IMR-90 (cell line): ENCODE results near the gene SYT11. TPM values are rescaled to one million over a fixed set of nuclear protein-coding genes. Genes with fewer than 3 reads are reported as not detected.

ENCODE experiments used
- ATAC-seq: fragments of 200-7000 bp; cut with Tn5 transposase; 2 replicates; pipeline ENCODE4 v1.9.1; 2020; ENCODE audit warnings: low read depth, mild to moderate bottlenecking, moderate library complexity
- BruUV-seq: library from RNA; stranded (reverse); fragments of 400-500 nt; replicated peaks from 2 replicates; lab custom pipeline; 2021; lab: Mats Ljungman, UMichigan
- CTCF ChIA-PET: fragments of 300-600 bp; formaldehyde crosslinking; extraction: SDS; loops from one replicate; lab custom pipeline; 2021; ENCODE audit warnings: antibody characterized with exemption; lab: Yijun Ruan, JAX
- POLR2A ChIA-PET: fragments of 300-600 bp; sonication (Branson Sonifier 250); formaldehyde crosslinking; loops from one replicate; lab custom pipeline; 2022; ENCODE audit warnings: antibody characterized with exemption; ENCODE audit not compliant: unreplicated experiment; lab: Charles Lee
- DNase-seq: peaks from one replicate; pipeline ENCODE4 v3.0.0; 2013
- H2AFZ ChIP-seq: replicated peaks from 2 replicates; pipeline ENCODE3; 2013; ENCODE audit warnings: low read length, mild to moderate bottlenecking; ENCODE audit not compliant: poor library complexity
- H2AK5ac ChIP-seq: 2 replicates; pipeline ENCODE4 v1.6.1; 2013; ENCODE audit warnings: low read depth, low read length, inconsistent platforms
- H2AK9ac ChIP-seq: replicated peaks from 2 replicates; pipeline ENCODE3; 2013; ENCODE audit warnings: mild to moderate bottlenecking, low read depth, low read length, moderate library complexity; ENCODE audit not compliant: poor library complexity
- H2BK120ac ChIP-seq: 2 replicates; pipeline ENCODE4 v1.6.1; 2013; ENCODE audit warnings: low read depth, low read length, inconsistent platforms
- H2BK15ac ChIP-seq: 3 replicates; pipeline ENCODE4 v1.6.1; 2013; ENCODE audit warnings: low read depth, low read length, inconsistent platforms
- H2BK20ac ChIP-seq: 2 replicates; pipeline ENCODE4 v1.6.1; 2013; ENCODE audit warnings: low read depth, mild to moderate bottlenecking, inconsistent platforms, low read length, moderate library complexity
- H2BK5ac ChIP-seq: 2 replicates; pipeline ENCODE4 v1.6.1; 2013; ENCODE audit warnings: mild to moderate bottlenecking, low read depth, low read length, inconsistent platforms; ENCODE audit not compliant: poor library complexity, severe bottlenecking
- H3K14ac ChIP-seq: replicated peaks from 2 replicates; pipeline ENCODE4 v1.6.1; 2013; ENCODE audit warnings: low read depth, low read length, inconsistent platforms
- H3K18ac ChIP-seq: 2 replicates; pipeline ENCODE4 v1.6.1; 2013; ENCODE audit warnings: low read depth, low read length, control low read depth
- H3K23ac ChIP-seq: 2 replicates; pipeline ENCODE4 v1.6.1; 2013; ENCODE audit warnings: low read depth, low read length, inconsistent platforms
- H3K27ac ChIP-seq: 2 replicates; pipeline ENCODE4 v1.5.1; 2013; ENCODE audit warnings: mild to moderate bottlenecking, control low read depth, low read length; ENCODE audit not compliant: insufficient read depth
- H3K27me3 ChIP-seq: 2 replicates; pipeline ENCODE4 v1.6.1; 2013; ENCODE audit warnings: low read length; ENCODE audit not compliant: control insufficient read depth, insufficient read depth
- H3K36me3 ChIP-seq: 2 replicates; pipeline ENCODE4 v1.6.1; 2013; ENCODE audit warnings: low read length, mixed read lengths; ENCODE audit not compliant: control insufficient read depth, insufficient read depth
- H3K4ac ChIP-seq: 2 replicates; pipeline ENCODE4 v1.6.1; 2013; ENCODE audit warnings: low read depth, low read length, inconsistent platforms
- H3K4me1 ChIP-seq: 2 replicates; pipeline ENCODE4 v1.6.1; 2013; ENCODE audit warnings: low read length, mixed read lengths; ENCODE audit not compliant: control insufficient read depth, insufficient read depth
- H3K4me2 ChIP-seq: 2 replicates; pipeline ENCODE4 v1.6.1; 2013; ENCODE audit warnings: low read depth, mild to moderate bottlenecking, control low read depth, low read length, moderate library complexity
- H3K4me3 ChIP-seq: 2 replicates; pipeline ENCODE4 v1.5.1; 2013; ENCODE audit warnings: low read depth, mild to moderate bottlenecking, control low read depth, low read length, moderate library complexity; ENCODE audit not compliant: insufficient read depth
- H3K56ac ChIP-seq: 2 replicates; pipeline ENCODE4 v1.6.1; 2013; ENCODE audit warnings: low read length, inconsistent platforms; ENCODE audit not compliant: insufficient read depth; ENCODE audit errors: extremely low read depth
- H3K79me1 ChIP-seq, 2 experiments: 2 replicates each; pipeline ENCODE4 v1.6.1; 2013; ENCODE audit warnings: low read length in 2 of 2, inconsistent platforms in 1 of 2, low read depth in 1 of 2
- H3K9ac ChIP-seq: 2 replicates; pipeline ENCODE4 v1.6.1; 2013; ENCODE audit warnings: low read depth, low read length, control low read depth
- H3K9me1 ChIP-seq: 2 replicates; pipeline ENCODE4 v1.6.1; 2013; ENCODE audit warnings: low read length, inconsistent platforms; ENCODE audit not compliant: insufficient read depth
- H3K9me3 ChIP-seq: 2 replicates; pipeline ENCODE4 v1.6.1; 2013; ENCODE audit warnings: low read length; ENCODE audit not compliant: control insufficient read depth, insufficient read depth
- H4K20me1 ChIP-seq: 2 replicates; pipeline ENCODE4 v1.6.1; 2013; ENCODE audit warnings: low read length, inconsistent platforms; ENCODE audit not compliant: insufficient read depth
- H4K5ac ChIP-seq: 2 replicates; pipeline ENCODE4 v1.6.1; 2013; ENCODE audit warnings: mild to moderate bottlenecking, low read depth, low read length, control low read depth
- H4K8ac ChIP-seq, 2 experiments: 2 replicates each; pipeline ENCODE4 v1.6.1; 2013; ENCODE audit warnings: low read depth in 2 of 2, low read length in 2 of 2, control low read depth in 1 of 2, inconsistent platforms in 1 of 2
- H4K91ac ChIP-seq: 2 replicates; pipeline ENCODE4 v1.6.1; 2013; ENCODE audit warnings: low read depth, low read length, inconsistent platforms; ENCODE audit not compliant: insufficient read depth
- CEBPB ChIP-seq: IDR thresholded peaks from 2 replicates; pipeline ENCODE4 v1.6.1; 2012; ENCODE audit warnings: low read depth, low read length, improper control_type of control experiment
- ELK1 ChIP-seq: fragments of 150-350 bp; IDR thresholded peaks from 2 replicates; pipeline ENCODE4 v1.6.1; 2016; ENCODE audit warnings: low read depth, mild to moderate bottlenecking, low read length, moderate library complexity, borderline replicate concordance
- FOS ChIP-seq: fragments of 150-350 bp; IDR thresholded peaks from 2 replicates; pipeline ENCODE4 v1.6.1; 2016; ENCODE audit warnings: low read depth, low read length
- MAFK ChIP-seq: IDR thresholded peaks from 2 replicates; pipeline ENCODE4 v1.6.1; 2012; ENCODE audit warnings: low read depth, low read length, improper control_type of control experiment
- MAZ ChIP-seq: IDR thresholded peaks from 2 replicates; pipeline ENCODE4 v1.6.1; 2012; ENCODE audit warnings: low read depth, mild to moderate bottlenecking, low read length, improper control_type of control experiment, moderate library complexity, borderline replicate concordance
- MXI1 ChIP-seq: IDR thresholded peaks from 2 replicates; pipeline ENCODE4 v1.6.1; 2012; ENCODE audit warnings: low read depth, mild to moderate bottlenecking, low read length, moderate library complexity, borderline replicate concordance
- NFE2L2 ChIP-seq: fragments of 150-350 bp; IDR thresholded peaks from 2 replicates; pipeline ENCODE4 v1.6.1; 2016; ENCODE audit warnings: low read depth, mild to moderate bottlenecking, low read length
- POLR2A ChIP-seq: IDR thresholded peaks from 2 replicates; pipeline ENCODE4 v1.6.1; 2012; ENCODE audit warnings: mild to moderate bottlenecking, low read depth, low read length
- RAD21 ChIP-seq: IDR thresholded peaks from 2 replicates; pipeline ENCODE4 v1.6.1; 2012; ENCODE audit warnings: low read length, improper control_type of control experiment
- RCOR1 ChIP-seq: IDR thresholded peaks from 2 replicates; pipeline ENCODE4 v1.6.1; 2012; ENCODE audit warnings: mild to moderate bottlenecking, low read length, improper control_type of control experiment; ENCODE audit not compliant: insufficient replicate concordance
- RFX5 ChIP-seq: IDR thresholded peaks from 2 replicates; pipeline ENCODE4 v1.8.0; 2012; ENCODE audit warnings: low read depth, mild to moderate bottlenecking, low read length, moderate library complexity
- SMC3 ChIP-seq: fragments of 150-350 bp; IDR thresholded peaks from 2 replicates; pipeline ENCODE4 v1.6.1; 2016; ENCODE audit warnings: low read depth, mild to moderate bottlenecking, antibody characterized with exemption, low read length, moderate library complexity
- USF2 ChIP-seq: fragments of 150-350 bp; IDR thresholded peaks from 2 replicates; pipeline ENCODE4 v1.6.1; 2017; ENCODE audit warnings: mild to moderate bottlenecking, antibody characterized with exemption, low read length, low read depth
- WGBS, 2 experiments: methylation state at CpG; one replicate each; pipeline versions ENCODE4 v1.1.5 to v1.1.7; 2013; ENCODE audit warnings: missing lambda C conversion rate in 2 of 2; ENCODE audit not compliant: insufficient read length in 1 of 2; ENCODE audit errors: extremely low coverage in 2 of 2; 5-methylcytosine and 5-hydroxymethylcytosine counted together
- dilution Hi-C: fragments of 300-500 bp; cut with HindIII; formaldehyde crosslinking; loops from one replicate; pipeline ENCODE4 v1.14.3; 2018; ENCODE audit warnings: low sequenced_read_pairs; ENCODE audit not compliant: unreplicated experiment
- in situ Hi-C: fragments of 300-500 bp; cut with MboI; formaldehyde crosslinking; loops from 3 replicates; pipeline ENCODE4 v1.14.3; 2019; ENCODE audit warnings: low sequenced_read_pairs, inconsistent platforms, mixed read lengths
- intact Hi-C: fragments of 100-400 bp; cut with micrococcal nuclease; formaldehyde crosslinking; loops from 2 replicates; pipeline ENCODE4 v1.10.0; 2022
- polyA plus RNA-seq, 3 experiments: library from polyadenylated mRNA; depleted of rRNA; stranded (reverse); fragments of >200 nt; gene quantifications; 2 replicates each; pipeline ENCODE4 v1.2.3, GENCODE V29; 2012; ENCODE audit warnings: low replicate concordance in 1 of 3
- total RNA-seq: library from RNA; depleted of rRNA; stranded (reverse); fragments of >200 nt; gene quantifications from 2 replicates; pipeline ENCODE4 v1.2.3, GENCODE V29; 2012
- TF ChIP-seq, protein P1 (sequence below): conservative IDR thresholded peaks from 2 replicates; pipeline ENCODE4 v1.5.1; 2012; ENCODE audit warnings: mild to moderate bottlenecking, low read depth, low read length, improper control_type of control experiment

The SYT11 gene
- total and polyA plus RNA-seq, 2 of the 4 experiments (the other 2 are of a cell fraction), result 22.9 to 43.7 TPM

DNA sequence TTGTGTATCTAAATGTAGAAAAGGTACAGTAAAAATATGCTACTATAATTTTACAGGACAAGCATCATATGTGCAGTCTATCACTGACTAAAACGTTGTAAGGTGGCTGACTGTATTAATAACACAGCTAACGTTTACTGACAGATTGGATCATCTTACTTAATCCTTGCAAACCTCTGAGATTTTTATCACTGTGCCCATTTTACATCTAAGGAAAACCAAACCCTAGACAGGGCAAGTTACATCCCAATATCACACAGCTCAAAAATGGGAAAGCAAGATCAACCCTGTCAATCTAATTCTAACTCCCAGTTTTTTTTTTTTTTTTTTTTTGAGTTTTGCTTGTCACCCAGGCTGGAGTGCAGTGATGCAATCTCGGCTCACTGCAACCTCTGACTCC is 59.3 kb downstream of the SYT11 start:
- no peak overlapping the region for H3K4ac ChIP-seq
- ChIA-PET POLR2A (no interaction called here), CTCF (interaction anchor here (1.1 kb wide), 1 partner anchor 12 kb away, joined by 7 read pairs; no protein-coding TSS in a partner anchor)
- H2BK120ac ChIP-seq, result no peak overlapping the region
- no TSS peak for BruUV-seq
- H2BK5ac ChIP-seq, result no peak overlapping the region
- H3K14ac ChIP-seq, result no peak overlapping the region
- no peak overlapping the region for H2BK15ac ChIP-seq
- dilution Hi-C loops, result no loop called here
- no peak overlapping the region for H3K23ac ChIP-seq
- TF ChIP-seq NFE2L2 (no peak), POLR2A (no peak), MAZ (no peak), FOS (no peak), ELK1 (no peak), MAFK (no peak), MXI1 (no peak), RCOR1 (no peak), RAD21 (no peak), RFX5 (no peak), USF2 (no peak), SMC3 (no peak), CEBPB (no peak)
- TF ChIP-seq, protein P1, sequence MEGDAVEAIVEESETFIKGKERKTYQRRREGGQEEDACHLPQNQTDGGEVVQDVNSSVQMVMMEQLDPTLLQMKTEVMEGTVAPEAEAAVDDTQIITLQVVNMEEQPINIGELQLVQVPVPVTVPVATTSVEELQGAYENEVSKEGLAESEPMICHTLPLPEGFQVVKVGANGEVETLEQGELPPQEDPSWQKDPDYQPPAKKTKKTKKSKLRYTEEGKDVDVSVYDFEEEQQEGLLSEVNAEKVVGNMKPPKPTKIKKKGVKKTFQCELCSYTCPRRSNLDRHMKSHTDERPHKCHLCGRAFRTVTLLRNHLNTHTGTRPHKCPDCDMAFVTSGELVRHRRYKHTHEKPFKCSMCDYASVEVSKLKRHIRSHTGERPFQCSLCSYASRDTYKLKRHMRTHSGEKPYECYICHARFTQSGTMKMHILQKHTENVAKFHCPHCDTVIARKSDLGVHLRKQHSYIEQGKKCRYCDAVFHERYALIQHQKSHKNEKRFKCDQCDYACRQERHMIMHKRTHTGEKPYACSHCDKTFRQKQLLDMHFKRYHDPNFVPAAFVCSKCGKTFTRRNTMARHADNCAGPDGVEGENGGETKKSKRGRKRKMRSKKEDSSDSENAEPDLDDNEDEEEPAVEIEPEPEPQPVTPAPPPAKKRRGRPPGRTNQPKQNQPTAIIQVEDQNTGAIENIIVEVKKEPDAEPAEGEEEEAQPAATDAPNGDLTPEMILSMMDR, result no peak
- no peak overlapping the region for H2AFZ ChIP-seq
- H3K4me2 ChIP-seq, result no peak overlapping the region
- peaks cover 9% of the 10 kb centered on the region; the same call in 1 of the 2 replicates for H4K20me1 ChIP-seq
- H2BK20ac ChIP-seq, result no peak overlapping the region
- peaks cover 19 to 24% of the 10 kb centered on the region in 2 experiments for H3K79me1 ChIP-seq
- H4K8ac ChIP-seq, result no peak overlapping the region
- H3K27me3 ChIP-seq, result no peaks in the 10 kb centered on the region
- no peak overlapping the region for H3K18ac ChIP-seq
- in situ Hi-C loops, result no loop called here
- ATAC-seq (no peak), DNase-seq (no peak)
- no peak overlapping the region for H4K91ac ChIP-seq
- H2AK9ac ChIP-seq, result no peak overlapping the region
- 72% methylated on average over 2 of the region's 3 CpGs; no CpG with 5 or more reads in 1 of the 2 experiments for WGBS, 2 experiments
- H3K4me1 ChIP-seq, result peaks cover 6% of the 10 kb centered on the region; the same call in 1 of the 2 replicates
- no peak overlapping the region for H3K56ac ChIP-seq
- no peak overlapping the region for H3K27ac ChIP-seq
- H3K9me3 ChIP-seq, result no peaks in the 10 kb centered on the region
- H3K4me3 ChIP-seq, result no peak overlapping the region
- H4K5ac ChIP-seq, result no peak overlapping the region
- peaks cover 4% of the 10 kb centered on the region; the same call in 1 of the 2 replicates for H3K9me1 ChIP-seq
- intact Hi-C loops, result no loop called here
- peaks cover 59% of the 10 kb centered on the region for H3K36me3 ChIP-seq
- no peak overlapping the region for H2AK5ac ChIP-seq
- H3K9ac ChIP-seq, result no peak overlapping the region
